KOPT-K1 (cell line): Measurements from ENCODE around the gene PTPN4.

Experiments used
- H3K27ac ChIP-seq: fragments of 200-600 bp; sonication (generic); 2 replicates; pipeline ENCODE4 v1.5.1; 2016; ENCODE audit warnings: antibody characterized with exemption, mild to moderate bottlenecking, low read depth, low read length; ENCODE audit not compliant: poor library complexity, severe bottlenecking
- H3K36me3 ChIP-seq: fragments of 200-600 bp; sonication (generic); 2 replicates; pipeline ENCODE4 v1.5.1; 2017; ENCODE audit warnings: antibody characterized with exemption, mild to moderate bottlenecking, low read length, moderate library complexity; ENCODE audit not compliant: insufficient read depth
- H3K9me3 ChIP-seq: fragments of 200-600 bp; sonication (generic); 2 replicates; pipeline ENCODE4 v1.5.1; 2017; ENCODE audit warnings: antibody characterized with exemption, low read length, mild to moderate bottlenecking; ENCODE audit not compliant: insufficient read depth, poor library complexity, severe bottlenecking

PTPN4 gene

GRCh38 chr2:119827866-119828507 lies 68.3 kb downstream of the PTPN4 start:
- Histone ChIP-seq H3K36me3 (no peaks in the 10 kb centered on the region), H3K9me3 (peaks cover 21% of the 10 kb centered on the region), H3K27ac (no peak overlapping the region)

DNA sequence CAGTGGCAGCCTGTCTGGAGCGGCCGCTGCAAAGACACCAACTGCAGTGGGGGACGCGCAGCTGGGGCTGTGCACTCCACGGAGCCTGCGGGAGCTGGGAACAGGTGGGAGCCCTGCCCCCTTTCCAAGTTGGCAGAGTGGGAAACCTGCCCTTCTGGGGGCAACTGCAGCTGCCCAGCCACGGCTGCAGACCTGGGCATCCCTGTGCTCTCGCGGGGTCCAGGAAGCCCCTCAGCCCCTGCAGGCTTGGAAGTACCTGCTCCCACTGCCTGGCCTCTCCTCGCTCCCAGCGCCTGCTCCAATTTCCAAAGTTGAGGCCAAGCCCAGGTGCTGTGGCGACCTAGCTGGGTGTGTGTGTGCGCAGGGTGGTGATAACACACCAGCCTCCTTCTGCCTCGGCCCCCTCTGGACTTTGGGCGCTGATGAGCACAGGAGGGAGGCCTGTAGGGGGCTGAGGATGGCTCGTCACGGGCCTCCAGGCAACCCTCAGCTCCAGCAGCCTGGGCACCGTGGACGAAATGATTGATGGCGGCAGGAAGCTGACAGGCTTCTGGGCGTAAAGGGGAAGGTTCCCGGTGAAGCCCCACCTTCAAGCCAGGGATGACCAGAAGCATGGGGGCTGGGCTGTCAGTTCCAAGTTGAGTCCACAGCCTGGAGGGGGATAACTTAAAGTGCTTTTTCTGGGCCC lies 76.9 kb downstream of the PTPN4 start:
- Histone ChIP-seq H3K27ac (no peak overlapping the region), H3K9me3 (no peaks in the 10 kb centered on the region), H3K36me3 (no peaks in the 10 kb centered on the region)

DNA sequence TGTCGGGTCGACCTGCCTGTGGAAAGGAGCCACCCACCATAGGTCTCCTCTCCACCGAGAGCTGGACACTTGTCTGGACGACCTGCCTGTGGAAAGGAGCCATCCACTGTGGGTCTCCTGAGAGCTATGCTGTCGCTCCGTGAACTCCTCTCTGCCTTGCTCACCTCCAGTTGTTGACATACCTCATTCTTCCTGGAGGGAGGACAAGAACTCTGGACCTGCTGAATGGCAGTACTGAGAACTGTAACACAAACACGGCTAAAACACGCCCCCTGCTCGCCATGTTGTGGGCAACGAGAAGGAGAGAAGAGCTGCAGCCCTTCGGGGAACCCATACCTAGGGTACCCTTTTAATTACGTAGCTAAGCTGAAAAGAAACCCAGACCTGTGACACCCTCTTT lies 77.6 kb downstream of the PTPN4 start:
- no peak overlapping the region for H3K27ac ChIP-seq
- no peaks in the 10 kb centered on the region for H3K36me3 ChIP-seq
- H3K9me3 ChIP-seq = no peaks in the 10 kb centered on the region

DNA sequence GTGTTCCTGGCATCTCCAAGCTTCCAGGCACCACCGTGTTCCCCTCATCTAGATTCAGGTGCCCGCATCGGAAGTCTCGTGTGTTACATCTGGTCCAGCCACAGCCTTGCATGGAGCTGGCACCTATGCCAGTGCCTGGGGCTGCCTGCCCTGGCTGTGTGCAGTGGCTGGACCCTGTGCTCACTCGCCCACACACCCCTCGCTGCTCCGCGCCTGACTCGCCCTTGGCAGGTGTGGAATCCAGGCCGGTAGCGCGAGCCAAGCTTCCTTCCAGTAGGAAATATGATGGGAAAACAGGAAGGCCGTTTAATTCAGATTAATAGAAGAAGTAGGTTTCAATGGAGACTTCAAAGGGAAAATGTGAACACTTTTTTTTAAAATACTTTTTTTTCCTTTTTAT lies 78.0 kb downstream of the PTPN4 start:
- no peak overlapping the region for H3K27ac ChIP-seq
- H3K9me3 ChIP-seq = no peaks in the 10 kb centered on the region
- no peaks in the 10 kb centered on the region for H3K36me3 ChIP-seq

DNA sequence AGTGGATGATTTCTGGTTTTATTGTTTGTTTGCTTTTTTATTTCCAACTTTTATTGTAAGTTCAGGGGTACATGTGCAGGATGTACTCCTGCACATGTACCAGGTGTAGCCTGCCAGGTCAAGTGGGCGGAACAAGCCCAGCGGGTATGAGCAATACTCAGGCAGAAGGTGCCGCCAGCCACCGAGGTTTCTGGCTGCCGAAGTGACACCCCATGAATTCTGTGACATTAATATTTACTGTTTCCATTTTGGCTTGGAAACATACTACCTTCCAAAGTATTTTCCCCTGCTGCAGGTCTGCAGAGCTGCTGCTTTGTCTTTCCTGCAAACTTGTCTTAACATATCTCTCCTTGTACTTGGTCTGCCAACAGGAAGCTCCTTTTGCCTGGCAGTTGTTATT lies 78.5 kb downstream of the PTPN4 start:
- H3K9me3 ChIP-seq = no peaks in the 10 kb centered on the region
- H3K27ac ChIP-seq = no peak overlapping the region
- H3K36me3 ChIP-seq = no peaks in the 10 kb centered on the region

DNA sequence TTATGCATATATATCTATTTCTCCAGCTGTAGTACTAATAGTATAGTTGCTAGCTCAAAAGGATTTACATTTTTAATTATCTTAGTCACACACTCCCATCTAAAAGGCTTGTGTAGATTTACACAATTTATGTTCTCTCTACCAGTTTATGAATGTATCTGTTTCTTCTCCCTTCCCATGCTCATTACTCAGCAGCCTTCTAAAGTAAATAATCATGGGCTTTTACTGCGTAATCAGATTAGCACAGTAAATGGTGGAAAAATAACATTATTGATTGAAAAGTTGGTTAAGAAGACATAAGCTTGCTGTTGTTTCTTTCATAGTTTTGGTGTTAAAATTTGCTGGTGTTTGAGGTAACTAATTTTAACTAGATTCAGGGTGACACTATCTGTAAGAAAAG lies 81.8 kb downstream of the PTPN4 start:
- Histone ChIP-seq H3K27ac (no peak overlapping the region), H3K36me3 (no peaks in the 10 kb centered on the region), H3K9me3 (no peaks in the 10 kb centered on the region)

DNA sequence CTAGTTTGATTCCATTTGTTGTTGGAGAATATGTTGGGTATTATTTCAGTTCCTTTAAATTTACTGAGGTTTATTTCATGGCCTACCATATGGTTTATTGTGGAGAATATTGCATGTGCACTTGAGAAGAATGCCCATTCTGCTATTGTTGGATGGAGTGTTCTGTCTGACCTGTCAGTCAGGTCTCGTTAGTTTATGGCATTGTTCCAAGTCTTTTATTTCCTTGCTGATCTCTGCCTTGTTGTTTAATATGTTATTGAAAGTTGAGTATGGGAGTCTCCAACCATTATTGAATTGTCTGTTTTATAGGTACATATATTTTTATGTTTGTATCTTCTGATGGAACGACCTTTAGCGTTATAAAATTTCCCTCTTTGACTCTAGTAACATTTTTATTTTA lies 86.3 kb downstream of the PTPN4 start:
- no peak overlapping the region for H3K27ac ChIP-seq
- peaks cover 20% of the 10 kb centered on the region for H3K9me3 ChIP-seq

DNA sequence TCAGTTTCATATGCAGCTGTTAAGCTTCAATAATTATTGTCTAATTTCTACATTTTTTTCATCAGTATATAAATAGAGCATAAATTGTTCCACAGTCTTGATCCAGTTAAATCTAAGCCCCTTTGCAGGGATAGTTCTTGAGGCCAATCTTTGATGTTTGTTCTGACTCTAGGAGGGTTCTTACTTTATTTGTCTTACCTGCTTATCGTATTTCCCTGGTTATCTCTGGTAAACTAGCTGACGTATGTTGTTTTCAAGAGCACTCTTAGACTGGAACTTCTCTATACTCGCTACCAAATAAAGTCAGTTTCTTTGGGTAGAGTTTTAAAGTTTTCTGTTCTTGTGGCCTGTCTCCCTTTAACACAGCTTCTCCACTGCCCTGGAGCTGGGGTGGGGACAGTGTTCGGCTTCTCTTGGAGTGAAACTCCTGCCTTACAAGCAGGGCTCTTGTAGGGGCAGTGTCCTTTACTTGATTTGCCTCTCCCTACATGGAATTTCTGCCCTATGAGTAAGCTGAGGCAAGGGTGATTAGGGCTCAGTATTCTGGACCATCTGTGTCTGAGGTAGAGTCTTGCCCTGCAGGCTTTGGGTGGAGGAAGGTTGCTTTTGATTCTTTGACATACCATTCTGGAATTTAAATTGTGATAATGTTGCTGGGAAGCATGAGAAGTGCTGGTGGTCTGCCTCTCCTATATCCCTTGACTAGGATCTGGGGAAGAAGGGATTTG lies 90.3 kb downstream of the PTPN4 start:
- Histone ChIP-seq H3K36me3 (no peaks in the 10 kb centered on the region), H3K27ac (no peak overlapping the region)

More for the DNA sequence above, 86.3 kb downstream of the PTPN4 start:
- no peaks in the 10 kb centered on the region for H3K36me3 ChIP-seq

GRCh38 chr2:119852214-119852613 lies 92.5 kb downstream of the PTPN4 start:
- H3K27ac ChIP-seq = no peak overlapping the region
- H3K9me3 ChIP-seq = peaks cover 61% of the 10 kb centered on the region
- H3K36me3 ChIP-seq = no peaks in the 10 kb centered on the region

More for the DNA sequence above, 90.3 kb downstream of the PTPN4 start:
- peaks cover 59% of the 10 kb centered on the region for H3K9me3 ChIP-seq

- Histone ChIP-seq H3K27ac (no peak overlapping the region), H3K36me3 (no peaks in the 10 kb centered on the region), H3K9me3 (peaks cover 61% of the 10 kb centered on the region)
Measured at GRCh38 chr2:119853777-119854399, 94.2 kb downstream of the PTPN4 start.

GRCh38 chr2:119856469-119856901 lies 96.8 kb downstream of the PTPN4 start:
- H3K9me3 ChIP-seq = peaks cover 37% of the 10 kb centered on the region
- H3K27ac ChIP-seq = no peak overlapping the region
- H3K36me3 ChIP-seq = no peaks in the 10 kb centered on the region

GRCh38 chr2:119857742-119858141 lies 98.0 kb downstream of the PTPN4 start:
- H3K9me3 ChIP-seq = peaks cover 24% of the 10 kb centered on the region
- H3K27ac ChIP-seq = no peak overlapping the region
- no peaks in the 10 kb centered on the region for H3K36me3 ChIP-seq

DNA sequence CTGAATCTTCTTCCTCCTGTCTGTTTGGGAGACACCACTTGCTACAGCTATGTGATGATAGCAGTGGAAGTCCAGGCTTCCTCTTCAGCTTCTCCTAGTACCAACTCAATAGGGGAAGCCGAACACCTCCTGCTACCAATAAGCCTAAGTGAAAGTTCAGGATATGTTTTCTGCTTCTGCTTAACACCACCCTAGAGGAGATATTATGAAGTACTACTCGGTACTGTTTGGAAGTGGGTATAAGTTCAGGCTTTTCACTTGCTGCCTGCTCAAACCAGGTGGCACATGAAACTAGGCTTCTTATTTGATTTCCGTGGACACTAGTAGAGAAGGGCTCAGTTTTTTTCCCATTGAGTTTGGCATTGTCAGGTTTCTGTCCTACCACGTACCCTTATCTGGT lies 99.8 kb downstream of the PTPN4 start:
- Histone ChIP-seq H3K27ac (no peak overlapping the region), H3K9me3 (peaks cover 7% of the 10 kb centered on the region), H3K36me3 (no peaks in the 10 kb centered on the region; the same call in 1 of the 2 replicates)

DNA sequence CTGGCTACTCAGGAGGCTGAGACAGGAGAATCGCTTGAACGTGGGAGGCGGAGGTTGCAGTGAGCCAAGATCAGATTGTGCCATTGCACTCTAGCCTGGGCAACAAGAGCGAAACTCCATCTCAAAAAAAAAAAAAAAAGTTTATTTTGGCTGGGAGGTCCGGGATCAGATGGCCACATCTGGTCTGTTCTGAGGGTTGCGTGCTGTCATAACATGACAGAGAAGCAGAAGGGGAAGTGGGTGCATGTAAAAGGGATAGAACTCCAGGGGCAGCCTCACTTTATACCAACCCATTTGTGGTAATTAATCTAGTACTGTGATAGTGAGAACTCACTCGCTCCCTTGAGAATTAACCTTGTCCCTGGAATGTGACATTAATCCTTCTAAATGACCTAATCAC lies 101.2 kb downstream of the PTPN4 start:
- no peaks in the 10 kb centered on the region; the same call in 1 of the 2 replicates for H3K36me3 ChIP-seq
- H3K27ac ChIP-seq = no peak overlapping the region

More for the DNA sequence above, 101.2 kb downstream of the PTPN4 start:
- no peaks in the 10 kb centered on the region for H3K9me3 ChIP-seq
